ENCODE results near the gene MPP2.

The MPP2 gene

GRCh38 chr17:43879723-43880419 lies 27.5 kb downstream of the MPP2 start:
- no peak for TF ChIP-seq CTCF (IDR thresholded peaks at IDR 0.05; ENCODE audit: borderline replicate concordance, insufficient read depth, low read depth, low read length)
- H3K4me3 ChIP-seq (ENCODE audit: low read depth, low read length), result no peak overlapping the region

- peak; percentile 99 for TF ChIP-seq CTCF (IDR thresholded peaks at IDR 0.05; ENCODE audit: borderline replicate concordance, insufficient read depth, low read depth, low read length)
- H3K4me3 ChIP-seq (ENCODE audit: low read depth, low read length), result no peak overlapping the region
Measured at GRCh38 chr17:43878260-43879175, 28.8 kb downstream of the MPP2 start.

- H3K4me3 ChIP-seq (ENCODE audit: low read depth, low read length), result no peak overlapping the region
- TF ChIP-seq CTCF (IDR thresholded peaks at IDR 0.05; ENCODE audit: borderline replicate concordance, insufficient read depth, low read depth, low read length), result no peak
Measured at GRCh38 chr17:43877451-43878155, 29.7 kb downstream of the MPP2 start.

GRCh38 chr17:43877031-43877430 lies 30.3 kb downstream of the MPP2 start:
- H3K4me3 ChIP-seq (ENCODE audit: low read depth, low read length), result no peak overlapping the region
- no peak for TF ChIP-seq CTCF (IDR thresholded peaks at IDR 0.05; ENCODE audit: borderline replicate concordance, insufficient read depth, low read depth, low read length)

- H3K4me3 ChIP-seq (ENCODE audit: low read depth, low read length), result no peak overlapping the region
- no peak for TF ChIP-seq CTCF (IDR thresholded peaks at IDR 0.05; ENCODE audit: borderline replicate concordance, insufficient read depth, low read depth, low read length)
Measured at GRCh38 chr17:43875476-43876147, 31.7 kb downstream of the MPP2 start.

GRCh38 chr17:43874293-43874692 lies 33.0 kb downstream of the MPP2 start:
- no peak for TF ChIP-seq CTCF (IDR thresholded peaks at IDR 0.05; ENCODE audit: borderline replicate concordance, insufficient read depth, low read depth, low read length)
- no peak overlapping the region for H3K4me3 ChIP-seq (ENCODE audit: low read depth, low read length)

All from GM12875 (cell line).